ENCODE data around the gene SDHAF2. TPM values are rescaled to one million over a fixed set of nuclear protein-coding genes. Genes with fewer than 3 reads are reported as not detected.

SDHAF2 gene
- total RNA-seq, 1 experiment from 2014 or later = 34.0 TPM

DNA sequence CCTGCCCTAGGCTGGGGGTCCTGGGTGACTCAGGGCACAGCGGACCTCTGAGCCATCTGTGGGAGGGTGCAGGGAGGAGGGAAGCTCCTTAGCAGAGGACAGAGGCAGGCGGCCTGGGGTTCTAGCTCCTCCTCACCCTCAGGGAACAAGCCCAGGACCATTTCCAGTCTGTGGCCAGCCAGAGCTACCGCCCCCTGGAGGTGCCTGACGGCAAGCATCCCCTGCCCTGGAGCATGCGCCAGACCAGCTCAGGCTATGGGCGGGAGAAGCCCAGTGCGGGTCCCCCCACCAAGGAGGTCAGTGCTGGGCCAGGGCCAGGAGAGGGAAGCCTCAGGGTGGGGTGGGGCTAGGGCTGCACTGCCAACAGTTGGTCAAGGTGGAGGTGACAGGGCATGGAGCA lies 52.6 kb downstream of the SDHAF2 start:
- ChIA-PET POLR2A (no interaction called here), CTCF (interaction anchor here (0.6 to 2.9 kb wide), 29 partner anchors 8 to 251 kb away, joined by 3 to 18 read pairs (median 4); partner anchors contain the start of genes CPSF7 and SDHAF2), RAD21 (ENCODE audit: low non-redundant PET in 1 of 2, low total read pairs in 2 of 2, uncharacterized antibody in 2 of 2, unreplicated experiment in 2 of 2) (interaction anchor here (1.0 to 1.1 kb wide), 3 partner anchors 34 to 156 kb away, joined by 4 to 5 read pairs (median 4); no protein-coding TSS in a partner anchor)
- no peak overlapping the region for H2AFZ ChIP-seq (ENCODE audit: low read depth, low read length, poor library complexity, severe bottlenecking)
- ATAC-seq (peak; percentile 97), DNase-seq (ENCODE audit: low read depth, low spot score) (no peak)
- H3K9me3 ChIP-seq (ENCODE audit: control insufficient read depth in 1 of 2, insufficient read depth in 1 of 2, low read depth in 1 of 2, low read length in 2 of 2) = no peaks in the 10 kb centered on the region; a peak in 1 of 4 replicates
- no peaks in the 10 kb centered on the region for H3K36me3 ChIP-seq (ENCODE audit: control insufficient read depth in 1 of 2, insufficient read depth in 2 of 2, low read length in 2 of 2)
- H3K4me2 ChIP-seq (ENCODE audit: low read length) = no peak overlapping the region
- H3K79me2 ChIP-seq (ENCODE audit: insufficient read depth, low read length) = no peaks in the 10 kb centered on the region
- peaks cover 0 to 9% of the 10 kb centered on the region in 2 experiments; a peak in 1 of 4 replicates for H3K4me1 ChIP-seq (ENCODE audit: control insufficient read depth in 1 of 2, insufficient read depth in 2 of 2, low read length in 2 of 2)
- H3K4me3 ChIP-seq (replicated peaks in 1 of 2; ENCODE audit: low read depth in 1 of 2, low read length in 2 of 2) = no peak overlapping the region
- no peaks in the 10 kb centered on the region for H3K27me3 ChIP-seq (ENCODE audit: insufficient read depth, low read length)
- no peaks in the 10 kb centered on the region for H3K9me2 ChIP-seq (ENCODE audit: insufficient read depth)
- TF ChIP-seq SRF (IDR thresholded peaks at IDR 0.05; ENCODE audit: low read depth) (no peak), POLR2A (IDR thresholded peaks at IDR 0.05; ENCODE audit: borderline replicate concordance, extremely low read depth, insufficient read depth, insufficient read length) (no peak), CTCF (IDR thresholded peaks at IDR 0.05 in 2 of 3, conservative IDR thresholded peaks at IDR 0.05 in 1 of 3; ENCODE audit: borderline replicate concordance in 1 of 3, insufficient read depth in 1 of 3, low read depth in 2 of 3, low read length in 2 of 3) (peak in 2 of 3 experiments; percentile 86 to 95; a peak in 4 of 6 replicates)
- H4K20me1 ChIP-seq (ENCODE audit: insufficient read depth) = no peaks in the 10 kb centered on the region
- H3K27ac ChIP-seq (ENCODE audit: low read depth, low read length) = no peak overlapping the region
- no TSS peak for BruUV-seq (replicated peaks)
- intact Hi-C loops (cut with micrococcal nuclease) = no loop called here
- no peak overlapping the region for H3K9ac ChIP-seq (ENCODE audit: low read length)

DNA sequence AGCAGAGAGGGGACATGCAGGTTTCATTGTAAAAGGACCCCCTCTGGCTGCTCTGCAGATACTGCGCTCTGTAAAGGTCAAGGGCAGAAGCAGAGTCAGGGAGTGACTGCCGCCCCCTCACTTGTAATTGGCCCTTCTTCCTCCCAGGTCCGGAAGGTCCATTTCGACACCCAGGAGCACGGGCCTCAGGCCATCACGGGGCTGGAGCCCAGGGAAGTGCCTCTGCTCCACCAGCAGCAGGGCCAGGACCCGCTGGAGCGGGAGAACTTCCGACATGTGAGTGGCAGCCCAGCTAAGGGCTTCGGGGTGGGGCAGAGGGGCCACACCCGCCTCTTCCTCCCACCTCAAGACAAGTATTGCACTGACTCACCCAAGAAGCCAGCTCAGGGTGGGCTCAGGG lies 54.6 kb downstream of the SDHAF2 start:
- Histone ChIP-seq H3K4me1 (ENCODE audit: control insufficient read depth in 1 of 2, insufficient read depth in 2 of 2, low read length in 2 of 2) (peaks cover 0 to 13% of the 10 kb centered on the region in 2 experiments; a peak in 1 of 4 replicates), H3K4me2 (ENCODE audit: low read length) (no peak overlapping the region), H3K79me2 (ENCODE audit: insufficient read depth, low read length) (no peaks in the 10 kb centered on the region), H3K27me3 (ENCODE audit: insufficient read depth, low read length) (no peaks in the 10 kb centered on the region), H3K9me2 (ENCODE audit: insufficient read depth) (no peaks in the 10 kb centered on the region), H3K27ac (ENCODE audit: low read depth, low read length) (no peak overlapping the region), H2AFZ (ENCODE audit: low read depth, low read length, poor library complexity, severe bottlenecking) (no peak overlapping the region), H4K20me1 (ENCODE audit: insufficient read depth) (no peaks in the 10 kb centered on the region), H3K9ac (ENCODE audit: low read length) (no peak overlapping the region), H3K4me3 (replicated peaks in 1 of 2; ENCODE audit: low read depth in 1 of 2, low read length in 2 of 2) (no peak overlapping the region), H3K36me3 (ENCODE audit: control insufficient read depth in 1 of 2, insufficient read depth in 2 of 2, low read length in 2 of 2) (no peaks in the 10 kb centered on the region), H3K9me3 (ENCODE audit: control insufficient read depth in 1 of 2, insufficient read depth in 1 of 2, low read depth in 1 of 2, low read length in 2 of 2) (no peaks in the 10 kb centered on the region; a peak in 1 of 4 replicates)
- RAD21 ChIA-PET (ENCODE audit: low non-redundant PET in 1 of 2, low total read pairs in 2 of 2, uncharacterized antibody in 2 of 2, unreplicated experiment in 2 of 2) = no interaction called here
- POLR2A ChIA-PET = no interaction called here
- no TSS peak for BruUV-seq (replicated peaks)
- CTCF ChIA-PET = interaction anchor here (2.6 to 2.9 kb wide), 2 partner anchors 30 to 153 kb away, joined by 11 to 14 read pairs; no protein-coding TSS in a partner anchor
- ATAC-seq (no peak), DNase-seq (ENCODE audit: low read depth, low spot score) (no peak)
- intact Hi-C loops (cut with micrococcal nuclease) = no loop called here
- TF ChIP-seq JUND (IDR thresholded peaks at IDR 0.05) (no peak), CTCF (IDR thresholded peaks at IDR 0.05 in 2 of 3, conservative IDR thresholded peaks at IDR 0.05 in 1 of 3; ENCODE audit: borderline replicate concordance in 1 of 3, insufficient read depth in 1 of 3, low read depth in 2 of 3, low read length in 2 of 3) (no peak), CEBPB (IDR thresholded peaks at IDR 0.05; ENCODE audit: low read depth) (no peak), ZFX (IDR thresholded peaks at IDR 0.05) (no peak)
